Liver (tissue), 3 donors: ENCODE data around the gene PLAC8.

Experiments used
- ATF3 ChIP-seq: IDR thresholded peaks from 2 replicates; pipeline ENCODE4 v1.6.1; 2016; ENCODE audit warnings: antibody characterized with exemption
- CTCF ChIP-seq: fragments of 150-350 bp; IDR thresholded peaks from 2 replicates; pipeline ENCODE4 v1.5.1; 2017; ENCODE audit warnings: improper control_type of control experiment, low read depth, low read length; ENCODE audit not compliant: missing input control
- FOXA1 ChIP-seq: IDR thresholded peaks from 2 replicates; pipeline ENCODE4 v1.6.1; 2016; ENCODE audit warnings: antibody characterized with exemption
- GABPA ChIP-seq, 2 donors: IDR thresholded peaks in 1 of 2; conservative IDR thresholded peaks in 1 of 2; 2 replicates each; pipeline ENCODE4 v1.6.1; 2016; ENCODE audit warnings: antibody characterized with exemption in 2 of 2, mild to moderate bottlenecking in 1 of 2, moderate library complexity in 1 of 2
- HNF4G ChIP-seq: IDR thresholded peaks from 2 replicates; pipeline ENCODE4 v1.6.1; 2016; ENCODE audit warnings: antibody characterized with exemption
- JUND ChIP-seq, 2 donors: IDR thresholded peaks; 2 replicates each; pipeline ENCODE4 v1.6.1; 2016; ENCODE audit warnings: antibody characterized with exemption in 2 of 2
- MAX ChIP-seq: IDR thresholded peaks from 2 replicates; pipeline ENCODE4 v1.6.1; 2016; ENCODE audit warnings: antibody characterized with exemption
- RAD21 ChIP-seq, 2 donors: IDR thresholded peaks; 2 replicates each; pipeline ENCODE4 v1.6.1; 2016; ENCODE audit warnings: antibody characterized with exemption in 2 of 2, mild to moderate bottlenecking in 2 of 2
- REST ChIP-seq: IDR thresholded peaks from 2 replicates; pipeline ENCODE4 v1.6.1; 2016; ENCODE audit warnings: antibody characterized with exemption, mild to moderate bottlenecking
- RXRA ChIP-seq, 2 donors: IDR thresholded peaks; 2 replicates each; pipeline ENCODE4 v1.6.1; 2017 to 2018; ENCODE audit warnings: antibody characterized with exemption in 2 of 2, mild to moderate bottlenecking in 1 of 2
- SP1 ChIP-seq: IDR thresholded peaks from 2 replicates; pipeline ENCODE4 v1.6.1; 2018; ENCODE audit warnings: antibody characterized with exemption, mild to moderate bottlenecking
- YY1 ChIP-seq: IDR thresholded peaks from 2 replicates; pipeline ENCODE4 v1.6.1; 2016; ENCODE audit warnings: antibody characterized with exemption, mild to moderate bottlenecking
- donor health status: healthy.
- donor health status: healthy.

- TF ChIP-seq YY1 (no peak), CTCF (no peak), HNF4G (no peak), REST (no peak), SP1 (no peak), RXRA (IDR thresholded peaks at IDR 0.05) (no peak), MAX (no peak), RAD21 (IDR thresholded peaks at IDR 0.05) (no peak), FOXA1 (no peak), GABPA (IDR thresholded peaks at IDR 0.05 in 1 of 2, conservative IDR thresholded peaks at IDR 0.05 in 1 of 2) (no peak), JUND (IDR thresholded peaks at IDR 0.05) (no peak), ATF3 (no peak)
These were observed 21.4 kb downstream of the PLAC8 start for GRCh38 chr4:83093060-83093640.
